SJSA1 (cell line): ENCODE measurements around the gene BMP6. TPM values are rescaled to one million over a fixed set of nuclear protein-coding genes. Genes with fewer than 3 reads are reported as not detected.

Experiments
- DNase-seq, 2 experiments: peaks; one replicate each; pipeline ENCODE4 v3.0.0-alpha.2; 2015 to 2020; ENCODE audit warnings: low spot score in 2 of 2, low read depth in 1 of 2
- H3K27ac ChIP-seq: fragments of 250-450 bp; sonication (Bioruptor Pico); 2 replicates; pipeline ENCODE4 v1.5.1; 2020; ENCODE audit warnings: mild to moderate bottlenecking, moderate library complexity
- H3K27me3 ChIP-seq: fragments of 250-450 bp; sonication (Bioruptor Pico); replicated peaks from 2 replicates; pipeline ENCODE4 v1.5.1; 2020; ENCODE audit warnings: mild to moderate bottlenecking, moderate library complexity
- H3K36me3 ChIP-seq: fragments of 250-450 bp; sonication (Bioruptor Pico); 2 replicates; pipeline ENCODE4 v1.5.1; 2020; ENCODE audit warnings: mild to moderate bottlenecking
- H3K4me1 ChIP-seq: fragments of 250-450 bp; sonication (Bioruptor Pico); replicated peaks from 2 replicates; pipeline ENCODE4 v1.6.1; 2021; ENCODE audit warnings: mild to moderate bottlenecking
- H3K4me3 ChIP-seq: fragments of 250-450 bp; sonication (Bioruptor Pico); 2 replicates; pipeline ENCODE4 v1.5.1; 2020; ENCODE audit warnings: mild to moderate bottlenecking
- H3K9me3 ChIP-seq: fragments of 250-450 bp; sonication (Bioruptor Pico); replicated peaks from 2 replicates; pipeline ENCODE4 v1.5.1; 2020; ENCODE audit warnings: mild to moderate bottlenecking
- total RNA-seq: library from RNA; depleted of rRNA; stranded (reverse); fragments of >200 nt; shearing (Covaris generic); gene quantifications from 2 replicates; pipeline ENCODE4 v1.2.3, GENCODE V29; 2014

The BMP6 gene
- total RNA-seq, 1 experiment from 2014 or later, result 1.7 TPM

GRCh38 chr6:7846966-7847818, 121.3 kb downstream of the BMP6 start:
- H3K36me3 ChIP-seq, result no peaks in the 10 kb centered on the region
- DNase-seq, result no peak
- no peak overlapping the region for H3K27ac ChIP-seq

GRCh38 chr6:7848229-7848628, 122.3 kb downstream of the BMP6 start:
- H3K4me3 ChIP-seq, result no peak overlapping the region
- no peak overlapping the region for H3K27ac ChIP-seq
- H3K27me3 ChIP-seq, result no peaks in the 10 kb centered on the region
- H3K4me1 ChIP-seq, result no peaks in the 10 kb centered on the region
- DNase-seq, result no peak
- no peaks in the 10 kb centered on the region for H3K36me3 ChIP-seq
- no peaks in the 10 kb centered on the region for H3K9me3 ChIP-seq

More at GRCh38 chr6:7846966-7847818, 121.3 kb downstream of the BMP6 start:
- no peak overlapping the region for H3K4me3 ChIP-seq
- peaks cover 4% of the 10 kb centered on the region for H3K4me1 ChIP-seq
- no peaks in the 10 kb centered on the region for H3K27me3 ChIP-seq
- 0 out of 2 replicates have a peak, but pooled peaks cover 3% of the 10 kb centered on the region for H3K9me3 ChIP-seq

GRCh38 chr6:7851780-7852179, 125.9 kb downstream of the BMP6 start:
- Histone ChIP-seq H3K27ac (no peak overlapping the region), H3K27me3 (no peaks in the 10 kb centered on the region), H3K9me3 (no peaks in the 10 kb centered on the region), H3K4me1 (no peaks in the 10 kb centered on the region), H3K4me3 (no peak overlapping the region), H3K36me3 (no peaks in the 10 kb centered on the region)
- no peak for DNase-seq

- H3K4me3 ChIP-seq, result no peak overlapping the region
- no peak for DNase-seq
These were observed 133.7 kb downstream of the BMP6 start for GRCh38 chr6:7859591-7859990.

GRCh38 chr6:7865781-7866180, 139.9 kb downstream of the BMP6 start:
- Histone ChIP-seq H3K4me1 (no peaks in the 10 kb centered on the region), H3K36me3 (no peaks in the 10 kb centered on the region), H3K27ac (no peak overlapping the region), H3K9me3 (no peaks in the 10 kb centered on the region), H3K27me3 (no peaks in the 10 kb centered on the region), H3K4me3 (no peak overlapping the region)
- DNase-seq, result no peak

More at GRCh38 chr6:7859591-7859990, 133.7 kb downstream of the BMP6 start:
- Histone ChIP-seq H3K4me1 (no peaks in the 10 kb centered on the region), H3K27ac (no peak overlapping the region), H3K27me3 (no peaks in the 10 kb centered on the region), H3K9me3 (no peaks in the 10 kb centered on the region), H3K36me3 (no peaks in the 10 kb centered on the region)

GRCh38 chr6:7866526-7866925, 140.6 kb downstream of the BMP6 start:
- Histone ChIP-seq H3K27me3 (no peaks in the 10 kb centered on the region), H3K36me3 (no peaks in the 10 kb centered on the region), H3K4me1 (no peaks in the 10 kb centered on the region), H3K4me3 (no peak overlapping the region), H3K9me3 (no peaks in the 10 kb centered on the region), H3K27ac (no peak overlapping the region)
- no peak for DNase-seq

GRCh38 chr6:7868926-7869325, 143.0 kb downstream of the BMP6 start:
- Histone ChIP-seq H3K9me3 (no peaks in the 10 kb centered on the region), H3K27me3 (no peaks in the 10 kb centered on the region), H3K4me1 (no peaks in the 10 kb centered on the region), H3K27ac (no peak overlapping the region), H3K4me3 (no peak overlapping the region), H3K36me3 (no peaks in the 10 kb centered on the region)
- DNase-seq, result no peak

- DNase-seq, result no peak
- Histone ChIP-seq H3K4me1 (no peaks in the 10 kb centered on the region), H3K9me3 (no peaks in the 10 kb centered on the region; the same call in 1 of the 2 replicates), H3K27me3 (no peaks in the 10 kb centered on the region), H3K4me3 (no peak overlapping the region), H3K27ac (no peak overlapping the region), H3K36me3 (peaks cover 30% of the 10 kb centered on the region)
These were observed 152.6 kb downstream of the BMP6 start for GRCh38 chr6:7878401-7878964.

DNA sequence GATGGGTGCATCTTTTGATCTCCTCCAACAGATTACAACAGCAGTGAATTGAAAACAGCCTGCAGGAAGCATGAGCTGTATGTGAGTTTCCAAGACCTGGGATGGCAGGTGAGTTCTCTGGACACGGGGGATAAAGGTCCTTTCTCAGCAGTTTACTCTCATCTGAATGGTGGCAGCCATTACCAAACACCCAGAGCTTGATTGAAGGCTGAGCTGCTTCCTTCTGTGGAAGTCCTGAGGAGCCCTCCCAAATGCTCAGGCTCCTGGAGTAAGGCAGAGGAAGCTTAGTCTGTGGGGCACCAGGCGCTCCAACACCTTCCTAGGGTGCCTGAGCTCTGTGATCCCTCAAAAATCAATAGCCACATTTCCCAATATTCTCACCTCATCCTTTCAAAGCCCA, 153.1 kb downstream of the BMP6 start:
- no peak overlapping the region for H3K27ac ChIP-seq
- H3K36me3 ChIP-seq, result peaks cover 36% of the 10 kb centered on the region
- no peaks in the 10 kb centered on the region; the same call in 1 of the 2 replicates for H3K9me3 ChIP-seq
- no peak for DNase-seq
- H3K4me1 ChIP-seq, result no peaks in the 10 kb centered on the region
- no peak overlapping the region for H3K4me3 ChIP-seq
- no peaks in the 10 kb centered on the region for H3K27me3 ChIP-seq

GRCh38 chr6:7879579-7879978, 153.7 kb downstream of the BMP6 start:
- no peaks in the 10 kb centered on the region for H3K27me3 ChIP-seq
- H3K4me3 ChIP-seq, result no peak overlapping the region
- peaks cover 41% of the 10 kb centered on the region for H3K36me3 ChIP-seq
- no peak for DNase-seq
- no peaks in the 10 kb centered on the region; the same call in 1 of the 2 replicates for H3K9me3 ChIP-seq
- no peaks in the 10 kb centered on the region for H3K4me1 ChIP-seq
- no peak overlapping the region for H3K27ac ChIP-seq

- Histone ChIP-seq H3K36me3 (peaks cover 47% of the 10 kb centered on the region), H3K27ac (no peak overlapping the region), H3K4me1 (no peaks in the 10 kb centered on the region), H3K27me3 (no peaks in the 10 kb centered on the region), H3K4me3 (no peak overlapping the region), H3K9me3 (no peaks in the 10 kb centered on the region; the same call in 1 of the 2 replicates)
- DNase-seq, result no peak
These were observed 154.2 kb downstream of the BMP6 start for GRCh38 chr6:7879980-7880717.

DNA sequence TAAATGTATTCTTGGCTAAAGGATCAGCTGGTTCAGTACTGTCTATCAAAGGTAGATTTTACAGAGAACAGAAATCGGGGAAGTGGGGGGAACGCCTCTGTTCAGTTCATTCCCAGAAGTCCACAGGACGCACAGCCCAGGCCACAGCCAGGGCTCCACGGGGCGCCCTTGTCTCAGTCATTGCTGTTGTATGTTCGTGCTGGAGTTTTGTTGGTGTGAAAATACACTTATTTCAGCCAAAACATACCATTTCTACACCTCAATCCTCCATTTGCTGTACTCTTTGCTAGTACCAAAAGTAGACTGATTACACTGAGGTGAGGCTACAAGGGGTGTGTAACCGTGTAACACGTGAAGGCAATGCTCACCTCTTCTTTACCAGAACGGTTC, 154.8 kb downstream of the BMP6 start:
- no peak for DNase-seq
- Histone ChIP-seq H3K4me1 (no peaks in the 10 kb centered on the region), H3K27ac (no peak overlapping the region), H3K4me3 (no peak overlapping the region), H3K36me3 (peaks cover 52% of the 10 kb centered on the region), H3K27me3 (no peaks in the 10 kb centered on the region), H3K9me3 (no peaks in the 10 kb centered on the region; the same call in 1 of the 2 replicates)

- no peaks in the 10 kb centered on the region for H3K4me1 ChIP-seq
- no peak for DNase-seq
- peaks cover 65% of the 10 kb centered on the region for H3K36me3 ChIP-seq
- no peaks in the 10 kb centered on the region for H3K27me3 ChIP-seq
- no peaks in the 10 kb centered on the region; the same call in 1 of the 2 replicates for H3K9me3 ChIP-seq
- no peak overlapping the region for H3K27ac ChIP-seq
- H3K4me3 ChIP-seq, result no peak overlapping the region
These were observed 156.0 kb downstream of the BMP6 start for GRCh38 chr6:7881765-7882500.
